Measurements from ENCODE around the gene ROCK1.

GRCh38 chr18:21146016-21146415, 34.4 kb upstream of the ROCK1 start:
- TF ChIP-seq POLR2A (IDR thresholded peaks at IDR 0.05), result no peak
- TF ChIP-seq, protein P1, sequence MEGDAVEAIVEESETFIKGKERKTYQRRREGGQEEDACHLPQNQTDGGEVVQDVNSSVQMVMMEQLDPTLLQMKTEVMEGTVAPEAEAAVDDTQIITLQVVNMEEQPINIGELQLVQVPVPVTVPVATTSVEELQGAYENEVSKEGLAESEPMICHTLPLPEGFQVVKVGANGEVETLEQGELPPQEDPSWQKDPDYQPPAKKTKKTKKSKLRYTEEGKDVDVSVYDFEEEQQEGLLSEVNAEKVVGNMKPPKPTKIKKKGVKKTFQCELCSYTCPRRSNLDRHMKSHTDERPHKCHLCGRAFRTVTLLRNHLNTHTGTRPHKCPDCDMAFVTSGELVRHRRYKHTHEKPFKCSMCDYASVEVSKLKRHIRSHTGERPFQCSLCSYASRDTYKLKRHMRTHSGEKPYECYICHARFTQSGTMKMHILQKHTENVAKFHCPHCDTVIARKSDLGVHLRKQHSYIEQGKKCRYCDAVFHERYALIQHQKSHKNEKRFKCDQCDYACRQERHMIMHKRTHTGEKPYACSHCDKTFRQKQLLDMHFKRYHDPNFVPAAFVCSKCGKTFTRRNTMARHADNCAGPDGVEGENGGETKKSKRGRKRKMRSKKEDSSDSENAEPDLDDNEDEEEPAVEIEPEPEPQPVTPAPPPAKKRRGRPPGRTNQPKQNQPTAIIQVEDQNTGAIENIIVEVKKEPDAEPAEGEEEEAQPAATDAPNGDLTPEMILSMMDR (IDR thresholded peaks at IDR 0.05), result no peak
